A549 treated with dexamethasone at 1 μM for 4 hours (cell line): ENCODE data around the gene INHA. TPM values are rescaled to one million over a fixed set of nuclear protein-coding genes. Genes with fewer than 3 reads are reported as not detected.

Experiments used
- total RNA-seq: library from RNA; stranded (reverse); fragments of 200-300 nt; extraction: Qiagen RNA extraction; gene quantifications from 5 replicates; pipeline ENCODE4 v1.2.3, GENCODE V29; 2022

INHA gene
- total RNA-seq = 0.35 to 0.47 TPM (median 0.38 TPM) in 5 replicates

GRCh38 chr2:219572237-219573001 lies at the start of gene INHA:
INHA (plus strand) TSS chr2:219572310; CDS start chr2:219572375, 65 bp downstream.

GRCh38 chr2:219543596-219544358 lies 28.3 kb upstream of the INHA start, which contains the start of the genes CHPF and TMEM198:
CHPF (minus strand) TSS chr2:219543809; CDS start chr2:219543538, 271 bp downstream.
TMEM198 (plus strand) TSS chr2:219544028; CDS start chr2:219544728, 700 bp downstream.

GRCh38 chr2:219571311-219572236 lies 536 bp upstream of the INHA start, which contains the start of gene OBSL1:
OBSL1 (minus strand) TSS chr2:219571539; CDS start chr2:219571232, 307 bp downstream.

GRCh38 chr2:219597552-219598307 lies 25.6 kb downstream of the INHA start, which contains the start of gene STK11IP:
STK11IP (plus strand) TSS chr2:219597857; CDS start chr2:219598120, 263 bp downstream.

Other genes starting within 250 kb of the INHA start
- gene RESP18, start 239.6 kb upstream of the INHA start, total RNA-seq = not detected in 5 replicates
- gene DNPEP, start 184.4 kb upstream of the INHA start, total RNA-seq = 52.0 to 63.4 TPM (median 55.8 TPM) in 5 replicates
- 0.38 to 0.47 TPM (median 0.45 TPM) in 5 replicates for gene DES, start 153.9 kb upstream of the INHA start, total RNA-seq
- gene SPEG, start 137.5 kb upstream of the INHA start, total RNA-seq = 7.0 to 12.6 TPM (median 9.4 TPM) in 5 replicates
- gene GMPPA, start 73.4 kb upstream of the INHA start, total RNA-seq = 33.1 to 38.9 TPM (median 37.2 TPM) in 5 replicates
- gene ASIC4, start 57.8 kb upstream of the INHA start, total RNA-seq = 0.05 to 0.08 TPM (median 0.05 TPM) in 4 of 5 replicates, not detected in the other
- gene CHPF, start 28.5 kb upstream of the INHA start, total RNA-seq = 16.9 to 30.5 TPM (median 28.2 TPM) in 5 replicates
- gene TMEM198, start 28.3 kb upstream of the INHA start, total RNA-seq = 0.56 to 1.2 TPM (median 1.1 TPM) in 5 replicates
- 15.2 to 24.0 TPM (median 22.3 TPM) in 5 replicates for gene OBSL1, start 771 bp upstream of the INHA start, total RNA-seq
- gene STK11IP, start 25.5 kb downstream of the INHA start, total RNA-seq = 9.9 to 18.3 TPM (median 16.3 TPM) in 5 replicates
- 1.9 to 4.0 TPM (median 2.9 TPM) in 5 replicates for gene SLC4A3, start 55.3 kb downstream of the INHA start, total RNA-seq